ENCODE results near the gene SPIRE1.
"Not testable (repeated sequence)": the region's sequence is repeated elsewhere in the genome, so short reads cannot be mapped to it uniquely, and the experiment has no call there.

The SPIRE1 gene

GRCh38 chr18:12411456-12411855 is 246.5 kb downstream of the SPIRE1 start:
- DNase-seq (no peak), ATAC-seq (ENCODE audit: insufficient read depth, low read depth) (no peak)
- H3K9me3 ChIP-seq (ENCODE audit: insufficient read depth, low read length, severe bottlenecking), result no peaks in the 10 kb centered on the region
- TF ChIP-seq EZH2 (IDR thresholded peaks at IDR 0.05; ENCODE audit: borderline replicate concordance, low read depth, low read length, severe bottlenecking), result no peak
- no peak for TF ChIP-seq CTCF (IDR thresholded peaks at IDR 0.05; ENCODE audit: borderline replicate concordance, extremely low read depth, low read length, poor library complexity, severe bottlenecking)
- no peaks in the 10 kb centered on the region for H4K20me1 ChIP-seq (ENCODE audit: insufficient read depth, low read length)
- no peak overlapping the region for H3K27ac ChIP-seq (ENCODE audit: low read length)
- no peak overlapping the region for H3K9ac ChIP-seq (ENCODE audit: low read depth, low read length)
- no peak overlapping the region for H3K4me3 ChIP-seq (ENCODE audit: low read depth in 1 of 2, low read length in 2 of 2)
- H3K79me2 ChIP-seq (ENCODE audit: insufficient read depth, low read length), result no peaks in the 10 kb centered on the region
- H3K4me2 ChIP-seq (ENCODE audit: insufficient read depth, low read length), result no peak overlapping the region
- H3K36me3 ChIP-seq (ENCODE audit: insufficient read depth, low read length), result no peaks in the 10 kb centered on the region
- H3K27me3 ChIP-seq (ENCODE audit: insufficient read depth, low read length, poor library complexity), result no peaks in the 10 kb centered on the region
- no peaks in the 10 kb centered on the region for H3K4me1 ChIP-seq (ENCODE audit: insufficient read depth, low read length)
- H2AFZ ChIP-seq (ENCODE audit: low read depth, low read length), result no peak overlapping the region

DNA sequence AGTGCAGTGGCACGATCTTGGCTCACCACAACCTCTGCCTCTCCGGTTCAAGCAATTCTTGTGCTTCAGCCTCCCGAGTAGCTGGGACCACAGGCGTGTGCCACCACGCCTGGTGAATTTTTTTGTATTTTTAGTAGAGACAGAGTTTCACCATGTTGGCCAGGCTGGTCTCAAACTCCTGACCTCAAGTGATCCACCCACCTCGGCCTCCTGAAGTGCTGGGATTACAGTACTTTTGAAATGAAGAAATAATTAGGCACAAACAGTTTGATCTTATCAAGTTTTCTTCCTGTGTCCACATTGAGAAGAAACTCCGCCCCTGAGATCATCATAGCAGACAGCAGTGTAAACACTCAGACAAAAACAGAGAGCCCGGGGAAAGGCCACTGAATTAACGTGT is 247.2 kb downstream of the SPIRE1 start:
- H3K36me3 ChIP-seq (ENCODE audit: insufficient read depth, low read length); ATAC-seq (ENCODE audit: insufficient read depth, low read depth); H2AFZ ChIP-seq (ENCODE audit: low read depth, low read length); H3K4me2 ChIP-seq (ENCODE audit: insufficient read depth, low read length); DNase-seq; H3K9ac ChIP-seq (ENCODE audit: low read depth, low read length); H3K27ac ChIP-seq (ENCODE audit: low read length); H3K9me3 ChIP-seq (ENCODE audit: insufficient read depth, low read length, severe bottlenecking); H3K4me1 ChIP-seq (ENCODE audit: insufficient read depth, low read length); H3K79me2 ChIP-seq (ENCODE audit: insufficient read depth, low read length); H4K20me1 ChIP-seq (ENCODE audit: insufficient read depth, low read length); H3K4me3 ChIP-seq (ENCODE audit: low read depth in 1 of 2, low read length in 2 of 2); H3K27me3 ChIP-seq (ENCODE audit: insufficient read depth, low read length, poor library complexity): not testable (repeated sequence)

- Histone ChIP-seq H3K27ac (ENCODE audit: low read length) (no peak overlapping the region), H3K27me3 (ENCODE audit: insufficient read depth, low read length, poor library complexity) (no peaks in the 10 kb centered on the region), H3K36me3 (ENCODE audit: insufficient read depth, low read length) (no peaks in the 10 kb centered on the region), H3K79me2 (ENCODE audit: insufficient read depth, low read length) (no peaks in the 10 kb centered on the region), H3K4me2 (ENCODE audit: insufficient read depth, low read length) (no peak overlapping the region), H3K9me3 (ENCODE audit: insufficient read depth, low read length, severe bottlenecking) (no peaks in the 10 kb centered on the region), H3K9ac (ENCODE audit: low read depth, low read length) (no peak overlapping the region), H4K20me1 (ENCODE audit: insufficient read depth, low read length) (no peaks in the 10 kb centered on the region), H2AFZ (ENCODE audit: low read depth, low read length) (no peak overlapping the region), H3K4me3 (ENCODE audit: low read depth in 1 of 2, low read length in 2 of 2) (no peak overlapping the region), H3K4me1 (ENCODE audit: insufficient read depth, low read length) (no peaks in the 10 kb centered on the region)
- ATAC-seq (ENCODE audit: insufficient read depth, low read depth) (no peak), DNase-seq (no peak)
- no peak for TF ChIP-seq CTCF (IDR thresholded peaks at IDR 0.05; ENCODE audit: borderline replicate concordance, extremely low read depth, low read length, poor library complexity, severe bottlenecking)
- no peak for TF ChIP-seq EZH2 (IDR thresholded peaks at IDR 0.05; ENCODE audit: borderline replicate concordance, low read depth, low read length, severe bottlenecking)
Observed at GRCh38 chr18:12410081-12410481, 247.8 kb downstream of the SPIRE1 start.

GRCh38 chr18:12409469-12409868 is 248.4 kb downstream of the SPIRE1 start:
- Histone ChIP-seq H3K9ac (ENCODE audit: low read depth, low read length) (no peak overlapping the region), H3K36me3 (ENCODE audit: insufficient read depth, low read length) (no peaks in the 10 kb centered on the region), H3K9me3 (ENCODE audit: insufficient read depth, low read length, severe bottlenecking) (no peaks in the 10 kb centered on the region), H3K27ac (ENCODE audit: low read length) (no peak overlapping the region), H2AFZ (ENCODE audit: low read depth, low read length) (no peak overlapping the region), H3K79me2 (ENCODE audit: insufficient read depth, low read length) (no peaks in the 10 kb centered on the region), H3K4me2 (ENCODE audit: insufficient read depth, low read length) (no peak overlapping the region), H4K20me1 (ENCODE audit: insufficient read depth, low read length) (no peaks in the 10 kb centered on the region), H3K4me3 (ENCODE audit: low read depth in 1 of 2, low read length in 2 of 2) (no peak overlapping the region), H3K4me1 (ENCODE audit: insufficient read depth, low read length) (no peaks in the 10 kb centered on the region), H3K27me3 (ENCODE audit: insufficient read depth, low read length, poor library complexity) (peaks cover 2% of the 10 kb centered on the region)
- DNase-seq, result no peak
- TF ChIP-seq EZH2 (IDR thresholded peaks at IDR 0.05; ENCODE audit: borderline replicate concordance, low read depth, low read length, severe bottlenecking) (no peak), CTCF (IDR thresholded peaks at IDR 0.05; ENCODE audit: borderline replicate concordance, extremely low read depth, low read length, poor library complexity, severe bottlenecking) (no peak)
- ATAC-seq (ENCODE audit: insufficient read depth, low read depth), result no peak
